Activated CD8-positive, alpha-beta memory T cell treated with anti-CD3 and anti-CD28 coated beads for 24 hours (primary cell): ENCODE data around the gene ZNF718.
"Not testable (repeated sequence)": the region's sequence is repeated elsewhere in the genome, so short reads cannot be mapped to it uniquely, and the experiment has no call there.

Experiments used
- DNase-seq: peaks from one replicate; pipeline ENCODE4 v3.0.0-alpha.2; 2020

ZNF718 gene

GRCh38 chr4:124275-125081 lies at the start of gene ZNF718:
Gene ZNF718 (plus strand): TSS chr4:124501. CDS start chr4:124671, 170 bp downstream.
- DNase-seq = peak; percentile 97

- no peak for DNase-seq
These were observed 38.4 kb upstream of the ZNF718 start for GRCh38 chr4:85951-86350.

- not testable (repeated sequence) for DNase-seq
These were observed 37.6 kb upstream of the ZNF718 start for GRCh38 chr4:86559-87324.

- no peak for DNase-seq
These were observed 25.9 kb upstream of the ZNF718 start for GRCh38 chr4:98386-98785.

GRCh38 chr4:99863-100262 lies 24.4 kb upstream of the ZNF718 start:
- no peak for DNase-seq

GRCh38 chr4:107083-107443 lies 17.2 kb upstream of the ZNF718 start:
- DNase-seq = no peak

GRCh38 chr4:107444-108429 lies 16.6 kb upstream of the ZNF718 start:
- no peak for DNase-seq

- no peak for DNase-seq
These were observed 11.5 kb upstream of the ZNF718 start for GRCh38 chr4:112771-113170.

GRCh38 chr4:113732-114131 lies 10.6 kb upstream of the ZNF718 start:
- no peak for DNase-seq

GRCh38 chr4:114149-114548 lies 10.2 kb upstream of the ZNF718 start:
- no peak for DNase-seq

GRCh38 chr4:116499-116898 lies 7.8 kb upstream of the ZNF718 start:
- DNase-seq = no peak

GRCh38 chr4:120616-121015 lies 3.7 kb upstream of the ZNF718 start:
- no peak for DNase-seq

- no peak for DNase-seq
These were observed 2.8 kb upstream of the ZNF718 start for GRCh38 chr4:121408-122084.

- DNase-seq = not testable (repeated sequence)
These were observed 403 bp upstream of the ZNF718 start for GRCh38 chr4:123922-124274.

GRCh38 chr4:125091-125771 lies 930 bp downstream of the ZNF718 start:
- no peak for DNase-seq

GRCh38 chr4:125833-126232 lies 1.5 kb downstream of the ZNF718 start:
- no peak for DNase-seq

- no peak for DNase-seq
These were observed 8.2 kb downstream of the ZNF718 start for GRCh38 chr4:132483-132882.

- no peak for DNase-seq
These were observed 14.6 kb downstream of the ZNF718 start for GRCh38 chr4:138935-139334.

GRCh38 chr4:139691-140090 lies 15.4 kb downstream of the ZNF718 start:
- no peak for DNase-seq

- DNase-seq = no peak
These were observed 22.3 kb downstream of the ZNF718 start for GRCh38 chr4:146621-147020.

GRCh38 chr4:147233-147632 lies 22.9 kb downstream of the ZNF718 start:
- DNase-seq = no peak
